PFSK-1 (cell line): ENCODE data around the gene CKAP5.

Source experiments
- FOXP2 ChIP-seq: optimal IDR thresholded peaks from 2 replicates; pipeline ENCODE3; 2011; ENCODE audit warnings: borderline replicate concordance, control low read depth, inconsistent platforms; ENCODE audit not compliant: insufficient read depth; ENCODE audit errors: extremely low read length, extremely low read depth
- POLR2AphosphoS5 ChIP-seq: IDR thresholded peaks from 2 replicates; pipeline ENCODE4 v1.6.1; 2012; ENCODE audit warnings: low read depth, mild to moderate bottlenecking, control low read depth, low read length, moderate library complexity
- REST ChIP-seq, 2 experiments: IDR thresholded peaks; 2 replicates each; pipeline versions ENCODE4 v1.6.1 to v1.8.0; 2011 to 2012; ENCODE audit warnings: low read depth in 2 of 2, low read length in 2 of 2, control low read depth in 1 of 2, inconsistent platforms in 1 of 2, mild to moderate bottlenecking in 1 of 2, moderate library complexity in 1 of 2; ENCODE audit not compliant: insufficient read depth in 1 of 2
- SIN3A ChIP-seq: IDR thresholded peaks from 2 replicates; pipeline ENCODE4 v1.6.1; 2012; ENCODE audit warnings: mild to moderate bottlenecking, low read length, moderate library complexity, borderline replicate concordance; ENCODE audit not compliant: insufficient read depth
- TAF1 ChIP-seq: IDR thresholded peaks from 2 replicates; pipeline ENCODE4 v1.6.1; 2012; ENCODE audit warnings: low read length, control low read depth, borderline replicate concordance; ENCODE audit not compliant: insufficient read depth

CKAP5 gene

GRCh38 chr11:46856605-46857343, 10.7 kb upstream of the CKAP5 start:
- no peak for TF ChIP-seq REST (IDR thresholded peaks at IDR 0.05; ENCODE audit: insufficient read depth in 1 of 2, low read depth in 2 of 2, low read length in 2 of 2)
- no peak for TF ChIP-seq TAF1
- no peak for TF ChIP-seq SIN3A
- TF ChIP-seq POLR2AphosphoS5, result no peak
- TF ChIP-seq FOXP2, result no peak

GRCh38 chr11:46855863-46856262, 9.8 kb upstream of the CKAP5 start:
- TF ChIP-seq REST (IDR thresholded peaks at IDR 0.05; ENCODE audit: insufficient read depth in 1 of 2, low read depth in 2 of 2, low read length in 2 of 2) (no peak), FOXP2 (no peak), POLR2AphosphoS5 (no peak), TAF1 (no peak), SIN3A (no peak)

DNA sequence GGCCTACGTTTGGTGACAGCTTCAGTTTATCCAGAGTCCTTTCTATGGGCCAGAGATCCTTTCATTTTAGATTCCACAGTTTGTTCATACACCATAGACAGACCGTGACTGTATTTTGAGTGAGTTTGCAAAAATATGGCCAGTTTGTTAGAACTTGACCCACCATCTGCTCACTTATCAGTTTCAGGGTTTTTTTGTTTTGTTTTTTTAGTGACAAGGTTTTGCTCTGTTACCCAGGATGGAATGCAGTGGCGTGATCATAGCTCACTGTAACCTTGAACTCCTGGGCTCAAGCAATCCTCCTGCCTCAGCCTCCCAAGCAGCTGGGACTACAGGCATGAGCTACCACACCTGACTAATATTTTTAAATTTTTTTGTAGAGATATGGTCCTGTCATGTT, 9.1 kb upstream of the CKAP5 start:
- no peak for TF ChIP-seq TAF1
- TF ChIP-seq POLR2AphosphoS5, result no peak
- TF ChIP-seq SIN3A, result no peak
- no peak for TF ChIP-seq REST (IDR thresholded peaks at IDR 0.05; ENCODE audit: insufficient read depth in 1 of 2, low read depth in 2 of 2, low read length in 2 of 2)
- TF ChIP-seq FOXP2, result no peak

GRCh38 chr11:46850829-46851380, 4.8 kb upstream of the CKAP5 start:
- TF ChIP-seq REST (IDR thresholded peaks at IDR 0.05; ENCODE audit: insufficient read depth in 1 of 2, low read depth in 2 of 2, low read length in 2 of 2) (no peak), POLR2AphosphoS5 (no peak), TAF1 (no peak), SIN3A (no peak), FOXP2 (no peak)

GRCh38 chr11:46849631-46850030, 3.6 kb upstream of the CKAP5 start:
- no peak for TF ChIP-seq TAF1
- no peak for TF ChIP-seq REST (IDR thresholded peaks at IDR 0.05; ENCODE audit: insufficient read depth in 1 of 2, low read depth in 2 of 2, low read length in 2 of 2)
- no peak for TF ChIP-seq POLR2AphosphoS5
- no peak for TF ChIP-seq FOXP2
- no peak for TF ChIP-seq SIN3A
